HCEC 1CT (cell line): ENCODE data around the gene SF3A1.

Experiments
- DNase-seq: peaks from one replicate; pipeline ENCODE4 v3.0.0-alpha.2; 2017

Gene SF3A1

DNA sequence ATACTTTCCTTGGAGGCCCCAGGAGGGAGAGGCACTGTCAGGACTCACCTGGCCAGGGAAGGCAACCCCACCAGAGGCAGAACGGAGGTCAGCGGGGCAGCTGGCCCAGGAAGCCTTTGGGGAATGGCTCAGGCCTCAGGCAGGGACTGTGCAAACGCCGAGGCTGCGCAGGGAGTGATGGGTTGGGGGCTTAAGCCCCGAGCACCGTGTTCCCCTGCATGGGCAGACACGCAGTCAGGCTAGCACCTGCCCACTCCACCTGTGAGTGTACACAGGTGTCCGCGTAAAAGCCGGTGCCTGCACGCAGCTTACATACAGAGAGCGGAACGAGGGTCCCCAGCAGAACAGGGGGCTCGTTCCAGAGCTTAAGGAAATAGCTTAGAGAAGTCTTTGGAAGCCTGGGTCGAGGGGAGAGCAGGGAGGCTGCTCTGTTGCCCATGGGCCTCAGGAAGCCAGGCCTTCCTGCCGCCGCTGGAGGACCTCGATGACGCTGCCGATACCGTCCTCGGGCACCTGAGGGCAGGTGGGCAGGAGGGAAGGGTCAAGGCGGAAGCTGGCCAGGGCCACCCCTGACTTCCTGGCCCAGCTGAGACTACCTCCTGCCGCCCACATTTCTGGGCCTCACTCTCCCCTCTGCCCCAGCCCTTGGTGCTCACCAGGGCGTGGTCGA lies 71.4 kb downstream of the SF3A1 start:
- DNase-seq: no peak

DNA sequence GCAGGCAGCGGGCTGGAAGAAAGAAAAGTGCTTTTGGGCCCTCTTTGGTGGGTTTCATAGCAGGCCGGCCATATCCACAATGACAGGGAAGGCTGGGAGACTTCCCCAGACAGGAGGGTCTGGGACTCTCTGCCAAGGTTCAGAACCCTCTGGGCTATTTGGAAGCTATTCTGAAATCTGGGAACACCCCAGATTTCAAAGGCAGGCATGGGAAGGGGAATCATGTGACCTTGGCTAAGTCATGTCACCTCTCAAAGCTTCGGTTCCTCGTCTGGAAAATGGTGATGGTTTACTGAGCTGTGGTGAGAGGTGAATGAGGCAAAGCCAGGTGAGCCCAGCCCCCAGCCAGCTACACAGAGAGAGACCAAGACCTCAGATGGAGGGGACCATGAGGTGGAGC lies 72.0 kb downstream of the SF3A1 start:
- DNase-seq: no peak

DNA sequence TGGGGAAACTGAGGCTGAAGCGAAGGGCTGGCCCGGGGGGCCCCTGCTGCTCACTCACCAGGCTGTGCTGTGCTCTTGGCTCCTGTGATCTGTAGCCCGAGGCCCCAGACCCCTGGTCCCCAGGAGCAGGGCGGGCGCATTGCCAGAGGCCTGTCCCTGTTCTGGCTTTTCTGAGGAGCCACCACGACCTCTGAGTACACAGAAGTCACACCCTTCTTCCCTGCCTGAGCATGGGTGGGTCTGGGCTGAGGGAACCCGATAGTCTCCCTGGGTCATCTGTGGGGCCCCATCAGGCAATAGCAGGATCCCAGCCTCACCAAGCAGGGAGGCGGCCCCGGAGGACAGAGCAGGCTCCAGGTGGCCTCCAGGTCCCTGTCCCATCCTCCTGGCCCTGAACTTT lies 72.5 kb downstream of the SF3A1 start:
- DNase-seq: no peak

DNA sequence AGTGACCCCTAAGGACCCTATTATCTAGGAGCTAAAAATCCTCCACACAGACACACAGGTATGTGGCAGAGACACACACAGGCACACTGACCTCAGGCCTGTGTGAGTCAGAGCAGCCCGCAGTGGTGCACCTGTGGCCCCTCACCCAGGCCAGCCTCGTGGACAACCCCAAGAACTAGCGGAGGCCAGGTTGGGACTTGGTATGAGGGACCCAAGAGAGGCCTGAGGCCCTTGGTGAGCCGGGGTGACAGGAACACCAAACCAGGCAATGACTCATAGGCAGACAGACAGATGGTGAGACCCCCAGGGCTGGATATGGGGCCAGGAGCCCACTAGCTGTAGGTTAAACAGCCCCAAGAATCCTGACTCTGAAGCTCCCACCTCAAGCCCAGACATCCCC lies 73.4 kb downstream of the SF3A1 start:
- DNase-seq: no peak

DNA sequence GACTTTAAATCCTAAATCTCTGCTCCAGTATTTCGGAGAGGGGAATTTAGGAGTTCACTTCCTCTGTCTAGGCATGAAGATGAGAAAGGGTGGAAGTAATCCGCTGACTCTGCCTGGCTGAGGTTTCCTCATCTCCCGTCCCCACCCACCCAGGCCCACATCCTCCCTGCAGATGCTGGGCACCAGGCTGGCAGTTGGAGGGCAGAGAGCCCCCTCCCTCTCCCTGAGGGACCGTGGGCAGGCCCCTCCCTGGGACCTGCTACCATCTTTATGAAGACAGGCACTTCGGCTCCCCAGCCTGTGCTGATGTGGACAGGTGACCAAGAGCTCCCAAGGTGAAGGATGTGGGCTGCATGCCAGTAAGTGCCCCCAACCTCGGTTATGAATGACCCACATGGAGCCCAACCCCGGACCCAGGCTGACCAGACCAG lies 74.1 kb downstream of the SF3A1 start:
- DNase-seq: no peak
